ENCODE data around the gene ARHGAP44. TPM values are rescaled to one million over a fixed set of nuclear protein-coding genes. Genes with fewer than 3 reads are reported as not detected.

The ARHGAP44 gene
- total and polyA plus RNA-seq, 9 of the 15 experiments (the other 6 are each of a cell fraction or from before 2014, with no cell fraction given) = 0.01 to 0.68 (median 0.07) TPM; not detected in 1

- CTCF ChIA-PET (ENCODE audit: low intra/inter-chr PET ratio) = no interaction called here
- Histone ChIP-seq H3K4me1 (replicated peaks in 1 of 2; ENCODE audit: control insufficient read depth in 2 of 2, insufficient read depth in 2 of 2, low read length in 2 of 2) (no peaks in the 10 kb centered on the region), H3K27ac (ENCODE audit: extremely low read depth, low read depth, low read length) (no peak overlapping the region), H3K9ac (ENCODE audit: insufficient read depth in 1 of 2, low read depth in 2 of 2, low read length in 2 of 2) (no peak overlapping the region), H3K27me3 (ENCODE audit: control insufficient read depth in 2 of 2, insufficient read depth in 2 of 2, low read length in 2 of 2) (peaks cover 5 to 28% of the 10 kb centered on the region in 2 experiments; a peak in 4 of 5 replicates), H3K79me2 (ENCODE audit: control insufficient read depth, insufficient read depth, low read length) (no peaks in the 10 kb centered on the region), H3K36me3 (ENCODE audit: control insufficient read depth, insufficient read depth, low read length) (no peaks in the 10 kb centered on the region), H3K4me3 (no peak overlapping the region), H3K4me2 (ENCODE audit: insufficient read depth, low read length) (no peak overlapping the region), H4K20me1 (replicated peaks; ENCODE audit: control insufficient read depth, insufficient read depth, low read length) (no peaks in the 10 kb centered on the region), H2AFZ (ENCODE audit: low read depth, low read length) (no peak overlapping the region), H3K9me3 (replicated peaks; ENCODE audit: control insufficient read depth, insufficient read depth, low read depth, low read length) (no peaks in the 10 kb centered on the region), H3K9me1 (ENCODE audit: control insufficient read depth, insufficient read depth, low read length) (no peaks in the 10 kb centered on the region)
- FAIRE-seq (no peak), DNase-seq (ENCODE audit: extremely low read depth in 1 of 4, low spot score in 3 of 4) (no peak), ATAC-seq (no peak)
- 0% methylated on average over 4 of the region's 4 CpGs for WGBS (ENCODE audit: insufficient coverage, low coverage, missing lambda C conversion rate)
- intact Hi-C loops (cut with micrococcal nuclease) (no loop called here), in situ Hi-C loops (cut with MboI) (no loop called here)
- no peak for TF ChIP-seq E2F1 (CRISPR knock-in tag; IDR thresholded peaks at IDR 0.05)
- no peak for TF ChIP-seq TFAM (CRISPR knock-in tag; conservative IDR thresholded peaks at IDR 0.05)
- no peak for TF ChIP-seq ZSCAN29 (IDR thresholded peaks at IDR 0.05)
- no peak for TF ChIP-seq RHOXF2B (CRISPR knock-in tag; conservative IDR thresholded peaks at IDR 0.05)
- no peak for TF ChIP-seq CREB1 (IDR thresholded peaks at IDR 0.05)
- TF ChIP-seq CREB1 (CRISPR knock-in tag; IDR thresholded peaks at IDR 0.05) = no peak
- TF ChIP-seq CBX5 (IDR thresholded peaks at IDR 0.05; ENCODE audit: borderline replicate concordance, low read depth) = no peak
- no peak for TF ChIP-seq ZBTB9 (CRISPR knock-in tag; IDR thresholded peaks at IDR 0.05)
- TF ChIP-seq SAFB2 (IDR thresholded peaks at IDR 0.05; ENCODE audit: borderline replicate concordance, low read depth, low read length, severe bottlenecking) = no peak
- TF ChIP-seq BHLHE40 (IDR thresholded peaks at IDR 0.05; ENCODE audit: low read length) = no peak
- no peak for TF ChIP-seq ELF2 (CRISPR knock-in tag; IDR thresholded peaks at IDR 0.05)
- no peak for TF ChIP-seq SP2 (IDR thresholded peaks at IDR 0.05; ENCODE audit: extremely low read depth, low read depth, low read length, poor library complexity, severe bottlenecking)
- no peak for TF ChIP-seq ETS1 (conservative IDR thresholded peaks at IDR 0.05; ENCODE audit: control insufficient read depth, low read depth, low read length)
- TF ChIP-seq GTF2A2 (tag; IDR thresholded peaks at IDR 0.05) = no peak
- POLR2A ChIA-PET = no interaction called here
- BruUV-seq (replicated peaks) = no TSS peak
These were observed 162.7 kb downstream of the ARHGAP44 start for GRCh38 chr17:12952012-12952411.

Measured in K562 (cell line).